ENCODE measurements around the gene ANGPT4. TPM values are rescaled to one million over a fixed set of nuclear protein-coding genes. Genes with fewer than 3 reads are reported as not detected.

Gene ANGPT4
- total and polyA plus RNA-seq, 12 donors = 0.05 to 0.44 (median 0.26) TPM; not detected in 8

DNA sequence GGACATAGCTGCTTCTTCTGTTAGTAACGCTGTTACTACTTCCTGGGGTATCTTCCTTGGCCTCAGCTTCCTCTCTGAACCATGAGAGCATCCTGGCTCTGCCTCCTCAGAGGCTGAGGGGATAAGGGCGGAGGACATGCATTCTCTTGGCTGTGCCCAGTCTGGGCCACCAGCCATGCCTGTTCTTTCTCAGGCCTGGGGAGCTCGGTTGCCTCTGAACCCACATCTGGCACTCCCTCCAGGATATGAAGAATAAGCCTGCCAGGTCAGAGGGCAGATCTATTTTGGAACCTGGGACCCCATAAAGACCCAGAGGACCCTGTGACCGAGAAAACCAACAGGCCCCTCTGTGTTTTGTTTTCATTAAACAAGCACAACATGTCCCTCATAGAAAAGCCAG is 6.6 kb upstream of the ANGPT4 start:
- peaks cover 0 to 17% (median 0%) of the 10 kb centered on the region in 7 donors for H3K27me3 ChIP-seq
- H3K27ac ChIP-seq = no peak overlapping the region
- no peaks in the 10 kb centered on the region for H3K36me3 ChIP-seq
- no peak for ATAC-seq
- intact Hi-C loops (cut with DNase I) = no loop called here
- TF ChIP-seq, protein P1, sequence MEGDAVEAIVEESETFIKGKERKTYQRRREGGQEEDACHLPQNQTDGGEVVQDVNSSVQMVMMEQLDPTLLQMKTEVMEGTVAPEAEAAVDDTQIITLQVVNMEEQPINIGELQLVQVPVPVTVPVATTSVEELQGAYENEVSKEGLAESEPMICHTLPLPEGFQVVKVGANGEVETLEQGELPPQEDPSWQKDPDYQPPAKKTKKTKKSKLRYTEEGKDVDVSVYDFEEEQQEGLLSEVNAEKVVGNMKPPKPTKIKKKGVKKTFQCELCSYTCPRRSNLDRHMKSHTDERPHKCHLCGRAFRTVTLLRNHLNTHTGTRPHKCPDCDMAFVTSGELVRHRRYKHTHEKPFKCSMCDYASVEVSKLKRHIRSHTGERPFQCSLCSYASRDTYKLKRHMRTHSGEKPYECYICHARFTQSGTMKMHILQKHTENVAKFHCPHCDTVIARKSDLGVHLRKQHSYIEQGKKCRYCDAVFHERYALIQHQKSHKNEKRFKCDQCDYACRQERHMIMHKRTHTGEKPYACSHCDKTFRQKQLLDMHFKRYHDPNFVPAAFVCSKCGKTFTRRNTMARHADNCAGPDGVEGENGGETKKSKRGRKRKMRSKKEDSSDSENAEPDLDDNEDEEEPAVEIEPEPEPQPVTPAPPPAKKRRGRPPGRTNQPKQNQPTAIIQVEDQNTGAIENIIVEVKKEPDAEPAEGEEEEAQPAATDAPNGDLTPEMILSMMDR (IDR thresholded peaks at IDR 0.05) = no peak
- no peaks in the 10 kb centered on the region for H3K9me3 ChIP-seq
- DNase-seq = no peak
- 50 to 58% methylated on average over 4 of the region's 4 CpGs for WGBS, 2 donors
- no peak overlapping the region for H3K4me3 ChIP-seq
- H3K4me1 ChIP-seq = peaks cover 0 to 10% (median 0%) of the 10 kb centered on the region in 9 donors

DNA sequence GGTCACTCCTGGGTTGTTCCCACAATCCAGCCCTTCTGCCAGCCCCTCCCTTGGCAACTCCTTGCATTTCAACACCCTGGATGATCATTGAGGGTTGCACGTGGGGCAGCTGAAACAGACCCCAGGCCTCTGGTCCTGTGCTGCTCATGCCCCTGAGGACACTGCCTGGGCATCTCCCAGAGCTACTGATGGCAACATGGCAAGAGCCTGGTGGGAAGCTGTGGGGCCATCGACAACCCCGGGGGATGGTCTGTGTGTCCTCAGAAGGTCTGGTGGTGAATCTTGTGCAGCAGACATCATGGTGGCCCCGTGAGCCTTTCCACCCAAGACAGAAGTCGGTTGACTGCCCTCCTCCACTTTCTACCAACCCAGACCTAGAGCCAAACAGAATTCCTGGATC is 4.9 kb upstream of the ANGPT4 start:
- H3K4me3 ChIP-seq = no peak overlapping the region
- intact Hi-C loops (cut with DNase I) = no loop called here
- 88 to 90% methylated on average over 5 of the region's 5 CpGs for WGBS, 2 donors

DNA sequence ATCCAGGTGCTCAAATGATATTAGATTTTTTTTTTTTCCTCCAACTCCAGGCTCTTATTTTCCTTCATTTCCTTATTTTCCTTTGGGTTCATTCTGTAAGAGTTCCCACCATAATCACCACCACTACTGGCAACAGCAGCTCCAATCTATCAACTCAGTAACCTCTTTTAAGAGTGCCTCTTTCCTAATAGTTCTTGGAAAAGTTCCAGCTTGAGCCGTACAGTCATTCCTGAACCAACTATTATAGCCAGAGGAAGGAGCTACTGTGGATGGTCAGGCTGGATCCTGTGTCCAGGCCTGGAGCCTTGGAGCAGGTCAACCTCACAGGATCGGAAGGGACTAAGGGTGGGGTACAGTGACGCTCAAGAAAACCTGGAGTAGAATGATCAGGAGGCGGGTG is 4.2 kb upstream of the ANGPT4 start:
- TF ChIP-seq, protein P1 (IDR thresholded peaks at IDR 0.05) = no peak
- WGBS, 2 donors = 84 to 92% methylated on average over 4 of the region's 4 CpGs
- ATAC-seq = no peak

More for the DNA sequence above, 4.9 kb upstream of the ANGPT4 start:
- Histone ChIP-seq H3K9me3 (no peaks in the 10 kb centered on the region), H3K4me1 (peaks cover 0 to 11% (median 2%) of the 10 kb centered on the region in 9 donors), H3K36me3 (no peaks in the 10 kb centered on the region), H3K27me3 (peaks cover 0 to 15% (median 0%) of the 10 kb centered on the region in 7 donors), H3K27ac (no peak overlapping the region)
- TF ChIP-seq, protein P1 (IDR thresholded peaks at IDR 0.05) = no peak
- ATAC-seq (no peak), DNase-seq (no peak)

DNA sequence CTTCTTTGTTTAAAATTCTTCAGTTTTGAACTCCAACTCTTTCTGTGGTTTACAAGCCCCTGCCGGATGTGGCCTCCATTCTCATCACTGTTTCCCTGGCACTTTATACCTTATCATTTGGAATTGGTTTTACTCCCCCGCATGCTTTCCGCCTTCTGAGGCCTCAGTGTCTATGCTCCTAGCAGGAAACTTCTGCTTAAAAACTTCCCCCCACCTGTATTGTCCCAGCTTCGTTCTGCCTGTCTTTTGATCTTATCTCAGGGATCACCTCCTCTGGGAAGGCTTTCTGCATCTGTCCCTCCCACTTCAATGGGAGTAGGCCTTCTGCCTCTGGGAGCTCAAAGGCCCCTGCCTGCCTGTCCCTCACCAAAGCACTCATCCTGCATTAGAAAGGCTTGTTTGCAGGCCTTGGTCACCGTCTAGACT is 3.4 kb upstream of the ANGPT4 start:
- ATAC-seq (no peak), DNase-seq (no peak)
- intact Hi-C loops (cut with DNase I) = no loop called here
- no peak overlapping the region for H3K4me3 ChIP-seq
- peaks cover 0 to 5% (median 0%) of the 10 kb centered on the region in 7 donors for H3K27me3 ChIP-seq
- no peaks in the 10 kb centered on the region for H3K36me3 ChIP-seq
- H3K4me1 ChIP-seq = peaks cover 0 to 15% (median 7%) of the 10 kb centered on the region in 9 donors
- 62 to 66% methylated on average over 5 of the region's 5 CpGs for WGBS, 2 donors
- H3K9me3 ChIP-seq = no peaks in the 10 kb centered on the region
- TF ChIP-seq, protein P1 (IDR thresholded peaks at IDR 0.05) = no peak
- no peak overlapping the region for H3K27ac ChIP-seq

More for the DNA sequence above, 4.2 kb upstream of the ANGPT4 start:
- Histone ChIP-seq H3K27me3 (peaks cover 0 to 10% (median 0%) of the 10 kb centered on the region in 7 donors), H3K36me3 (no peaks in the 10 kb centered on the region), H3K27ac (no peak overlapping the region), H3K4me1 (peaks cover 0 to 15% (median 7%) of the 10 kb centered on the region in 9 donors), H3K4me3 (no peak overlapping the region), H3K9me3 (no peaks in the 10 kb centered on the region)
- DNase-seq = no peak
- intact Hi-C loops (cut with DNase I) = no loop called here
